Smooth muscle cell (in vitro differentiated cells): Measurements from ENCODE around the gene CYP1A2. TPM values are rescaled to one million over a fixed set of nuclear protein-coding genes. Genes with fewer than 3 reads are reported as not detected.

Experiments
- DNase-seq: peaks from one replicate; lab custom pipeline; 2025; ENCODE audit not compliant: unreplicated experiment; lab: John Stamatoyannopoulos, UW
- H2AFZ ChIP-seq: fragments of 200-600 bp; sonication (generic); 2 replicates; pipeline ENCODE4 v1.6.0; 2016; ENCODE audit warnings: antibody characterized with exemption, low read depth, mild to moderate bottlenecking
- H3F3A ChIP-seq: fragments of 200-600 bp; sonication (generic); 2 replicates; pipeline ENCODE4 v1.6.0; 2017; ENCODE audit warnings: antibody characterized with exemption, low read depth
- H3K27ac ChIP-seq: fragments of 200-600 bp; sonication (generic); 2 replicates; pipeline ENCODE4 v1.5.1; 2016; ENCODE audit warnings: low read depth, mild to moderate bottlenecking
- H3K27me3 ChIP-seq: fragments of 200-600 bp; sonication (generic); 2 replicates; pipeline ENCODE4 v1.6.1; 2016; ENCODE audit warnings: low read depth, mild to moderate bottlenecking
- H3K36me3 ChIP-seq: fragments of 200-600 bp; sonication (generic); 2 replicates; pipeline ENCODE4 v1.5.1; 2016; ENCODE audit warnings: low read depth
- H3K4me1 ChIP-seq: fragments of 200-600 bp; sonication (generic); 2 replicates; pipeline ENCODE4 v1.5.1; 2016; ENCODE audit warnings: low read depth
- H3K4me2 ChIP-seq: fragments of 200-600 bp; sonication (generic); 2 replicates; pipeline ENCODE4 v1.6.0; 2016; ENCODE audit warnings: mild to moderate bottlenecking
- H3K4me3 ChIP-seq: fragments of 200-600 bp; sonication (generic); 2 replicates; pipeline ENCODE4 v1.5.1; 2016; ENCODE audit warnings: mild to moderate bottlenecking
- H3K79me2 ChIP-seq: fragments of 200-600 bp; sonication (generic); 2 replicates; pipeline ENCODE4 v1.6.0; 2016; ENCODE audit warnings: low read depth, mild to moderate bottlenecking
- H3K9ac ChIP-seq: fragments of 200-600 bp; sonication (generic); 2 replicates; pipeline ENCODE4 v1.6.0; 2016; ENCODE audit warnings: low read depth
- H3K9me3 ChIP-seq: fragments of 200-600 bp; sonication (generic); replicated peaks from 2 replicates; pipeline ENCODE4 v1.5.1; 2016; ENCODE audit warnings: low read depth
- H4K20me1 ChIP-seq: fragments of 200-600 bp; sonication (generic); 2 replicates; pipeline ENCODE4 v1.6.0; 2016; ENCODE audit warnings: low read depth
- CTCF ChIP-seq: fragments of 200-600 bp; sonication (generic); IDR thresholded peaks from 2 replicates; pipeline ENCODE4 v1.5.1; 2017; ENCODE audit warnings: borderline replicate concordance, mild to moderate bottlenecking, antibody characterized with exemption; ENCODE audit not compliant: insufficient read depth, poor library complexity, severe bottlenecking
- WGBS: methylation state at CpG from one replicate; pipeline ENCODE4 v1.1.7; 2016; ENCODE audit warnings: low lambda C conversion rate; 5-methylcytosine and 5-hydroxymethylcytosine counted together
- polyA plus RNA-seq: library from polyadenylated mRNA; unstranded; fragments of >200 nt; fragmentation: Nextera tagmentation; extraction: Ambion mirVana; gene quantifications from 2 replicates; pipeline ENCODE4 v1.2.1, GENCODE V29; 2016
- total RNA-seq: library from RNA; depleted of rRNA; stranded (reverse); fragments of >200 nt; gene quantifications from 2 replicates; pipeline ENCODE4 v1.2.3, GENCODE V29; 2014

The CYP1A2 gene
- total and polyA plus RNA-seq, 2 experiments from 2014 or later, result not detected

DNA sequence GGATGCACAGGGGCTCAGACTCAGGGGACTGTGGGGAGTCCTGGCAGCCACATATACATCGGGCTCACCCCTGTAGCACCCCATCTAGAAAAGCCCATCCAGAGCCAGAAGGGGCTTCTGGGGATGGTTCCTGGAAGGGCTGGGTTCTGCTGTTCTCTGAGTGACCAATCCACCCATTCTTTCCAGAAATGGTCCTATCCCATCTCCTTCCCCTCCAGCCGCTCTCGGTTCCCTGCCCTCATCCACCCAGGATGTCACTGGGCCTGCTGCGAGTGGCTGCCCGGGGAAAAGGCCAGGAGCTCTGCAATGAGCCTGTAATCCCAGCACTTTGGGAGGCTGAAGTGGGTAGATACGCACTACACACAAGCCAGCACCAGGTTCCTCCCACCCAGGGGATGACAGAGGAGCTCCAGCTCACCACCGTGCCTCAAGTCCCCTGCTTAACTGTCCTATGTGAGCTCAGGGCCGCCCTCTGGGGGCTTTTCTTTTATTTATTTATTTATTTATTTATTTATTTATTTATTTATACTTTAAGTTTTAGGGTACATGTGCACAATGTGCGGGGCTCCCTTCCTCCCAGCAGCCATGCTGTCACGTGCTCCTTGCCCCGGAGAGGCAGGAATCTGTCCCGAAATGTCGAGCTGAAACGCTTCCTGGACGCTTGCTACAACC is 19.6 kb downstream of the CYP1A2 start:
- Histone ChIP-seq H3K27ac (no peak overlapping the region), H3K27me3 (no peaks in the 10 kb centered on the region), H3K36me3 (no peaks in the 10 kb centered on the region), H2AFZ (no peak overlapping the region), H3K9ac (no peak overlapping the region), H3K9me3 (no peaks in the 10 kb centered on the region), H3K79me2 (no peaks in the 10 kb centered on the region), H3K4me2 (peak overlapping the region; percentile 33), H3K4me1 (peaks cover 3% of the 10 kb centered on the region), H3K4me3 (no peak overlapping the region), H3F3A (no peaks in the 10 kb centered on the region), H4K20me1 (no peaks in the 10 kb centered on the region)
- DNase-seq, result no peak
- TF ChIP-seq CTCF, result no peak
- WGBS, result 58% methylated on average over 15 of the region's 15 CpGs

GRCh38 chr15:74768771-74769342 is 20.2 kb downstream of the CYP1A2 start:
- no peaks in the 10 kb centered on the region for H3K27me3 ChIP-seq
- no peak overlapping the region for H2AFZ ChIP-seq
- peak overlapping the region; percentile 33 for H3K4me2 ChIP-seq
- H3K4me1 ChIP-seq, result peaks cover 3% of the 10 kb centered on the region
- no peaks in the 10 kb centered on the region for H3K79me2 ChIP-seq
- H3K36me3 ChIP-seq, result no peaks in the 10 kb centered on the region
- peak; percentile 89 for TF ChIP-seq CTCF
- H3F3A ChIP-seq, result no peaks in the 10 kb centered on the region
- H4K20me1 ChIP-seq, result no peaks in the 10 kb centered on the region
- no peak overlapping the region for H3K9ac ChIP-seq
- 12% methylated on average over 9 of the region's 9 CpGs for WGBS
- DNase-seq, result peak; percentile 16
- H3K4me3 ChIP-seq, result no peak overlapping the region
- H3K9me3 ChIP-seq, result no peaks in the 10 kb centered on the region
- no peak overlapping the region for H3K27ac ChIP-seq

DNA sequence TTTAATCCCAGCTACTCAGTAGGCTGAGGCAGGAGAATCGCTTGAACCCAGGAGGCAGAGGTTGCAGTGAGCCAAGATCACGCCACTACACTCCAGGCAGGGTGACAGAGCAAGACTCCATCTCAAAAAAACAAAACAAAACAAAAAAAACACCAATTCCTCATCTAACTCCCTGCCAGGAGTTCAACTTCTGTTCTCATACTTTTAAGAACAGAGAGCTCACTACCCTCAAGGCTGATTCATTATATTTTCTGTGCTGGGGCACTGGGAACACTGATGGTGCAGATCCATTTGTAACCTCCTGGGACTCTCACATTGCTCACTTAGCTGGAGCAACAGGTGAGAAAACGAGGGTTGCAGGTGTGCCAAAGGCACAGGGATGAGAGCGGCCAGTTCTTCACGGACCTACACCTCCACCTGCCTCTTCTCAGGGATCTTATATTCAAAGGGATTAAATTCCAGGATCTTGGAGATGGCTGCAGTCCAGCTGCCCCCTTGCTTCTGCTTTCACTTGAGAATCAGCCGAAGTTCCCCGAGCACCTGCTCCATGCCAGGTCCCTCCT is 20.9 kb downstream of the CYP1A2 start:
- Histone ChIP-seq H3K79me2 (no peaks in the 10 kb centered on the region), H3K4me3 (no peak overlapping the region), H3K9me3 (no peaks in the 10 kb centered on the region), H3K4me2 (no peak overlapping the region), H4K20me1 (no peaks in the 10 kb centered on the region), H3K36me3 (no peaks in the 10 kb centered on the region), H2AFZ (no peak overlapping the region), H3K27me3 (no peaks in the 10 kb centered on the region), H3K9ac (no peak overlapping the region), H3K27ac (no peak overlapping the region), H3K4me1 (peaks cover 3% of the 10 kb centered on the region), H3F3A (no peaks in the 10 kb centered on the region)
- DNase-seq, result no peak
- WGBS, result 68% methylated on average over 7 of the region's 7 CpGs
- TF ChIP-seq CTCF, result no peak
